ENCODE measurements around the gene EGFR.

DNA sequence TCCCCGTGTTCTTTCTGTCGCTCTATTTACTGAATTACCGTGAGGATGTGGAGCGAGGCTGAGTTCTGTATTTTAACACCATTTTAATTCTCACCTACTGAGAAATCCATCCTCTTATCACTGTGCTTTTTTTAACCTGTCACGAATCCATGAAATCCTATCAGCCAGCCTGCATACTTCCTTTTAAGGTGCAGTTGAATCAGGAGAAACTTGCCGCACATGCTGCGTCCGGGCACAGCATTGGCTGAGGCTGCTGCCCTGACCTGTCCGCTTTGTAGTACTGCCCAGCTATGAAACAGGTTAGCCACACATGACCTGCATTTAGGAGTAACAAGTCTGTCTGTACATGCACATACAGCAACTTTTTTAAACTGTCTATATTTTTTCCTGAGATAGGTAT, 82.5 kb downstream of the EGFR start:
- TF ChIP-seq CTCF (IDR thresholded peaks at IDR 0.05) (no peak), POLR2A (IDR thresholded peaks at IDR 0.05) (no peak)

Data from heart left ventricle (tissue), 13 donors.